ENCODE data around the gene VAPB. TPM values are rescaled to one million over a fixed set of nuclear protein-coding genes. Genes with fewer than 3 reads are reported as not detected.

Gene VAPB
- total RNA-seq, 1 experiment from 2014 or later = 82.4 TPM

DNA sequence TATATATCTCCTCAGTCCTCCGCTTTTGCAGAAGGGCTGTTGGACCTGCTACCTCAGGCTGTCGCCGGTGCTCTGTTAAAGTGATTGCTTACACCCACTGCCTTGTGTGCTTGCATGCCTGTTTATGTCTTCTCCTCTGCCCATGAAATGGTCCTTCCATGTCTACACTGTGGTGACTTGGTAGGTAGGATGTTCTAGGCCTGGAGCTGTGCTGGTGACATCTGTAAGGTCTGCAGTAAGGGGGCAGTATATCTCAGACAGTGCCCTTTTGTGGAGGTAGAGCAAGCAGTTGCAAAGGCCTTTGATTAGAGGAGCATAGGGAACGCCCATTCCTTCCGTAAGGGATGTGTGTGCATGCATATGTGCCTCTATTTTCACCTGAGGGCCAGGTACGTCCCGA is 40.3 kb downstream of the VAPB start:
- no peak for DNase-seq
- Mint-ChIP-seq H3K4me3 (ENCODE audit: low read depth, unreplicated experiment) (no peak overlapping the region), H3K4me1 (ENCODE audit: low read depth, unreplicated experiment) (peaks cover 34% of the 10 kb centered on the region), H3K9me3 (ENCODE audit: low read depth, unreplicated experiment) (no peaks in the 10 kb centered on the region), H3K27ac (ENCODE audit: unreplicated experiment) (no peak overlapping the region), H3K36me3 (ENCODE audit: insufficient read depth, unreplicated experiment) (peaks cover 17% of the 10 kb centered on the region), H3K27me3 (ENCODE audit: unreplicated experiment) (no peaks in the 10 kb centered on the region)
- CTCF ChIA-PET = no interaction called here
- intact Hi-C loops (cut with micrococcal nuclease; ENCODE audit: unreplicated experiment) = no loop called here
- TF ChIP-seq CTCF (IDR thresholded peaks at IDR 0.05; ENCODE audit: unreplicated experiment) = no peak
- BruUV-seq (replicated peaks) = no TSS peak

GRCh38 chr20:58431134-58431533 is 42.1 kb downstream of the VAPB start:
- Mint-ChIP-seq H3K4me1 (ENCODE audit: low read depth, unreplicated experiment) (peaks cover 39% of the 10 kb centered on the region), H3K9me3 (ENCODE audit: low read depth, unreplicated experiment) (no peaks in the 10 kb centered on the region), H3K36me3 (ENCODE audit: insufficient read depth, unreplicated experiment) (peaks cover 11% of the 10 kb centered on the region), H3K4me3 (ENCODE audit: low read depth, unreplicated experiment) (no peak overlapping the region), H3K27me3 (ENCODE audit: unreplicated experiment) (no peaks in the 10 kb centered on the region), H3K27ac (ENCODE audit: unreplicated experiment) (no peak overlapping the region)
- DNase-seq = no peak
- intact Hi-C loops (cut with micrococcal nuclease; ENCODE audit: unreplicated experiment) = loop anchor here (10.0 kb wide), 1 partner anchor 176 kb away; no protein-coding TSS in a partner anchor
- BruUV-seq (replicated peaks) = no TSS peak
- CTCF ChIA-PET = interaction anchor here (0.6 to 1.1 kb wide), 4 partner anchors 17 to 40 kb away, joined by 3 read pairs; no protein-coding TSS in a partner anchor
- no peak for TF ChIP-seq CTCF (IDR thresholded peaks at IDR 0.05; ENCODE audit: unreplicated experiment)

DNA sequence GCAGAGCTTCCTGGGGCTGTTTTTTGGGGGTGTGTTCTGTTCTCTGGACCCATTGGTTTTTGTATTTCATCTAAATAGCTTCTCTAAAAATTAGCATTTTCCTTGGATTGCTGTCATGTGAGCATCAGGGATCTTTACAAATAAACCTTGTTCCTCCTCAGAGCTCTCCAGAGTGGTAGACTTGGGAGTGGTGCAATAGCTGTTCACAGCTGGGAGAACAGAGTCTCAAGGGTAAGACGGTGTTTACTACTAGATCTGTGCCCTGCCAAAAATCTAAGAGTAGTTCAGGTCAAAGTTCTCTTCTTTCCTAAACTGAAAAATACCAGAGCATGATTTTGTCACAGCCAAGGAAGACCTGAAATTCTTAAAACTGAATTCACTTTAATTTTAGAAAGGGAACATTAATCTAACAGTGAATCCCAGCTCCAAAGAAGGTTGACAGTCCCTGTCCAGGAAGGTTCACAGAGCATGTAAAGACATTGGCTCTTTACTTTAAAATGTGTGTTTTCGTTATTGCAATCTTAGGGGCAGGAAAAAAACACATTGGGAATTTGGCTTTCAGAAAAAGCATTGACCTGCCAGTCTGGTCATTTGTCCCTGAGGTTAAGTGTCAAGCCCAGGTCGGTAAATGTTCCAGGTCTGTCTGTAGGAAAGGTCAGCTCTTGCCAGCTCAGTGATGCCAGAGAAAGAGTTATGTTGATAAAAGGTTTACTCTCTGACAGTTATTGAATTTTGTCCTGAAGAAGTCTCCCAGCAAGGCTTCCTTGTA is 43.3 kb downstream of the VAPB start:
- no peak overlapping the region for H3K4me3 Mint-ChIP-seq (ENCODE audit: low read depth, unreplicated experiment)
- intact Hi-C loops (cut with micrococcal nuclease; ENCODE audit: unreplicated experiment) = loop anchor here (10.0 kb wide), 1 partner anchor 178 kb away; no protein-coding TSS in a partner anchor
- peaks cover 45% of the 10 kb centered on the region for H3K4me1 Mint-ChIP-seq (ENCODE audit: low read depth, unreplicated experiment)
- H3K9me3 Mint-ChIP-seq (ENCODE audit: low read depth, unreplicated experiment) = no peaks in the 10 kb centered on the region
- H3K27ac Mint-ChIP-seq (ENCODE audit: unreplicated experiment) = peak overlapping the region; percentile 52
- H3K27me3 Mint-ChIP-seq (ENCODE audit: unreplicated experiment) = no peaks in the 10 kb centered on the region
- DNase-seq = no peak
- H3K36me3 Mint-ChIP-seq (ENCODE audit: insufficient read depth, unreplicated experiment) = peaks cover 22% of the 10 kb centered on the region
- no TSS peak for BruUV-seq (replicated peaks)
- CTCF ChIA-PET = interaction anchor here (0.6 to 1.3 kb wide), 3 partner anchors 27 to 1110 kb away, joined by 3 to 4 read pairs (median 3); no protein-coding TSS in a partner anchor
- no peak for TF ChIP-seq CTCF (IDR thresholded peaks at IDR 0.05; ENCODE audit: unreplicated experiment)

DNA sequence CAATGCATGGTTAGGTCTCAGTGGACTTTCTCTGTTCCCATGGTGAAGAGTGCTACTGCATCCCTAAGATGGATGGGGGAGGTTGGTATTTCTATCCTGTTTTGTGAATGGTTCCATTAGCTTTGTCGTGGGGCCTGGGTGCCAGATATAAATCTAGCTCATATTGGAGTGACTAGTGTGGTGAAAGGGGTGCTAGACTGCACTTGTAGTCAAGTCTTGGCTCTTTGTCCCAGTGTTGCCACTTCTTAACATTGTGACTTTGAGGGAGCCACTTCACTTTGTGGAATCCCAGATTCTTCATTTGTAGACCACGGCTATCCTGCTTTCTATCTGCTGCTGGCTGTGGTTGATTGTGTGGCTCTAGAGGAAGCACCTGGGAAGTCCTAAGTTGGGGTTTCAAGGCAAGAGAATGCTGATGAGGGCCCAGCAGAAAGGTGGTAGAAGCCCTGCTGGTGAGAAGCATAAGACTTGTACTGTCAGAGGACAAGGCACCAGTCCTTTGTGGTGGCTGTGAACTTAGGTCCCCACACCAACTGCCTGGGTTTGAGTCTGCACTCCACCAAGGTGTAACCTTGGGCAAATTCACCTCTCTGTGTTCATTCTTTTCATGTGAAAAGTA is 44.1 kb downstream of the VAPB start:
- no peak overlapping the region for H3K4me3 Mint-ChIP-seq (ENCODE audit: low read depth, unreplicated experiment)
- no TSS peak for BruUV-seq (replicated peaks)
- DNase-seq = no peak
- intact Hi-C loops (cut with micrococcal nuclease; ENCODE audit: unreplicated experiment) = loop anchor here (10.0 kb wide), 1 partner anchor 178 kb away; no protein-coding TSS in a partner anchor
- peaks cover 23% of the 10 kb centered on the region for H3K36me3 Mint-ChIP-seq (ENCODE audit: insufficient read depth, unreplicated experiment)
- H3K4me1 Mint-ChIP-seq (ENCODE audit: low read depth, unreplicated experiment) = peaks cover 53% of the 10 kb centered on the region
- TF ChIP-seq CTCF (IDR thresholded peaks at IDR 0.05; ENCODE audit: unreplicated experiment) = no peak
- CTCF ChIA-PET = interaction anchor here (0.6 to 1.3 kb wide), 2 partner anchors 28 to 1109 kb away, joined by 3 read pairs; no protein-coding TSS in a partner anchor
- H3K27ac Mint-ChIP-seq (ENCODE audit: unreplicated experiment) = peak overlapping the region; percentile 52
- no peaks in the 10 kb centered on the region for H3K27me3 Mint-ChIP-seq (ENCODE audit: unreplicated experiment)
- no peaks in the 10 kb centered on the region for H3K9me3 Mint-ChIP-seq (ENCODE audit: low read depth, unreplicated experiment)
